Stimulated activated CD8-positive, alpha-beta memory T cell treated with anti-CD3 and anti-CD28 coated beads, Interleukin-12 subunit alpha, Interleukin-12 subunit beta, amount 100 ng/mL, for 1 hour (primary cell): ENCODE results near the gene HMCN2.

Experiments used
- DNase-seq: peaks from one replicate; pipeline ENCODE4 v3.0.0-alpha.2; 2020; ENCODE audit warnings: low read depth

Gene HMCN2

DNA sequence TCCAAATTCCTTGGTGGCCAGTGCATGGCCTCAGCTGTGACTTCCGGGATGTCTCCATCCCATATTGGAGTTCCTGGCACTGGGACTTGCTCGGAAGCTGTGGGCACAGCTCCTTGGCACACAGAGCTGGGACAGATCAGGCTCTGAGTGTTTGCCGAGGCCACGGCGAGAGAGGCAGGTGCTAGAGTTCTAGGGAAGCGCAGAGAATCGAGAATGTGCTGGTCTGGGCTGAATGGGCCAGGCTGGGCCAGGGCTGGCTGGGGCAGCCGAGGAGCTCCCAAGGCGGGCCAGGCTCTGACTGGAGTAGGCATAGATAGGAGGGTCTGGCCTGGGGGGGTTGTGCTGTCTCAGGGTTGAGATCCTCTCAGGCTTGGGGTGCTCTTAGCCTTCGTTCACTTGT is 45.4 kb downstream of the HMCN2 start:
- DNase-seq, result no peak

DNA sequence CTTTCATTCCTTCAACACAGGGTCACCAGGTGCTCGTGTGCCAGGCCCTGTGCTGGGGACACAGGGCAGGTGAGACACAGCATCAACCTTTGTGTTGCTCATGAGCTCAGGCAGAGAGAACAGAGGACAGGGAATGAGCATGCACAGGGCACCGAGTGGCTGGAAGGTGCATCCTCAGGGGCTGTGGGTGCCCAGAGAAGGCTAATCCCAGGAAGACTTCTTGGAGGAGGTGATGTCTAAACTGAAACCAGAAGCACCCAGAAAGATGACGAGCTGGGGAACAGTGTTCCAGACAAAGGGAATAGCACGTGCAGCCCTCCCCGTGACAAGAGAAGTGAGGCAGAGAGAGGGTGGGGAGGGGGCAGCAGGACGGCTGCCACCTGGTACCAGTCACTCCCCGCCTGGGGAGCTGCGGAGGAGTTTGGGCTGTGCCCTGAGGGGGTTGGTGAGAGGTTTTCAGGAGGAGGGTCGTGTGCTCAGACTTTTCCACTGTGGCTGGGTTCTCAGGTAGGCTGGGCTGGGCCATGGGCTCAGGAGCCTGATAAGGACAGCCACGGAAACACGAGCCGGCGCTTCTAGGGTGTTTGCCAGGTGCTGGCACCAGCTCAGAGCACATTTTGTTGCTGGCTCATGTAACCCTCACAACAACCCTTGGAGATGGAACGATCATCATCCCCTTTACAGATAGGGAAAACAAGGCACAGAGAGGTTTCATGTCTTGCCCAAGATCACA is 46.0 kb downstream of the HMCN2 start:
- DNase-seq, result no peak

DNA sequence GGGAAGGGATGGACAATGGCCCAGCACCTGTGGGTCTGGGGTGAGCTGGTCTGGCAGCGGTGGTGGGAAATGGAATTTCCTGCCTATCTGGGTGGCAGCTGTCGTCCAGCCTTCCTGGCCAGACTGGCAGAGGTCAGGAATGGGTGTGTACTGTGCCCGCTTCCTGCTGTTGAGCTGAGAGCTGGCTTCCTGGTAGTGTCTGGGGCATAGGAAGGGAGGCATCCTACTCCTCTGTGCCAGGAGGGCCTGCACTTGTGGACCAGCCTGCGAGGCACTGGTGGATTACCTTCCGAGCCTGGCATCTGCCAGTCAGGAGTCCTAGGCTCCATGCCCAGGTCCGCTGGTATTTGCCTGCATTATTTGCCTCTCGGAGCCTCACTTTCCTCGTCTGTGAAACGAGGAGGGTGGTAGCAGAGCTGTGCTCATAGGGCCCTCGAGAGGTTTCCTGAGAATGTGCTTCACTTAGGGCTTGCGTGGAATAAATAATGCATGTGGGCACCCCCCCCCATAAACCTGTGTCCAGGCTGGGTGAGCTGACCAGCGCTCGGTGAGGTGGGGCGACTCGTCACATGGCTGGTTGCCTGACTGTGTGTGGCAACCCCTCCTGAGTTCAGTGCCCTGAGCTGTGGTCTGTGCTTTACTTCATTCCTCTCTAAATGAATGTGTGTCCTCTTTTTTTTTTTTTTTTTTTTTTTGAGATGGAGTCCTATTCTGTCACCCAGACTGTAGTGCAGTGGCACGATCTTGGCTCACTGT is 47.7 kb downstream of the HMCN2 start:
- no peak for DNase-seq

DNA sequence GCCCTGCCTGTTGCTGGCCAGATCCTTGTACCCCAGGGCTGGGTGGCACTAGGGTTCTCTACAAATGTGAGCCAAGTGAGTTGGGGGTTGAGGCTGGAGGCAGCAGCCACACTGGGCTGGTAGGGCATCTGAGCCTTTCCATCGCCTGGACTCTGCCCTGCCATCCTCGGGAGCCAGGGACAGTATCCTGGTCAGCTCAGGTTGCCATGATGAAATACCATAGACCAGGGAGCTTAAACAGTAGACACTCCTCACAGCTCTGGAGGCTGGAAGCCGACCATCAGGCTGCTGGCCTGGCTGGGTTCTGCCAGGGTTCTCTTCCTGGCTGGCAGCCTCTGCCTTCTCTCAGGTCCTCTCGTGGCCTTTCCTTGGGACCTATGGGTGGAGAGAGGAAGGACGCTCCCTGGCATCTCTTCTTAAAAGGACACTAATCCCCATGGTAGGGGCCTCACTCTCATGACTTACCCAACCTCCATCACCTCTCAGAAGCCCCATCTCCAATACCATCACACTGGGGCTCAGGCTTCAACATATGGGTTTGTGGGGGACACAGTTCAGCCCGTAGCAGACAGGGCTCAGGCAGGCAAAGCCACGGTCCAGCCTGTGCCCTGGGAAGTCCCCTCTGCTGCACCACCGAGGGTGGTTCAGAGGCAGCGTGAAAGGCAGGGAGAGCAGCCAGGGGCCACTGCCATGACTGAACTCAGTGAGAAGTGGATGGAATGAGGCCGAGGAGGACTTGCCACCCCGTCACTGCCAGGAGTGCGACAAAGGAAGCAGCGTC is 50.1 kb downstream of the HMCN2 start:
- DNase-seq, result no peak

DNA sequence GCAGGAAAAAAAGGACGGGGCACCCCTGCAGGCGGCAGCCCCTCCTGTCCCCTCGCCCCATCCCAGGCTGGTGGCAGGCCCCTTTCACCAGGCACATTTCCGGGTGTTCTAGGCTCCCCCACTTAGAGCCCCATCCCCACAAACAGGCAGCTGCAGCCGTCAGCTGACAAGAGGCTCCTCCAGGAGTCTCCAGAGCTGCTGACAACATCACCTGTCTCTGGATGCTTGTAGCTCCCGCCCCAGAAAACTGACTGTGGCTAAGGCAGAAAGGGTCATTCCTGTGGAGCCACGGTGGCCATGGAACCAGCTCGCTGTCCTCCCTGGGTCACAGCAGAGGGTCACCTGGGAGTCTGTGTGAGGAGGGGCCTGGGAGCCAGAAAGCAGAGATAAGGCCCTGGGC is 50.9 kb downstream of the HMCN2 start:
- no peak for DNase-seq

DNA sequence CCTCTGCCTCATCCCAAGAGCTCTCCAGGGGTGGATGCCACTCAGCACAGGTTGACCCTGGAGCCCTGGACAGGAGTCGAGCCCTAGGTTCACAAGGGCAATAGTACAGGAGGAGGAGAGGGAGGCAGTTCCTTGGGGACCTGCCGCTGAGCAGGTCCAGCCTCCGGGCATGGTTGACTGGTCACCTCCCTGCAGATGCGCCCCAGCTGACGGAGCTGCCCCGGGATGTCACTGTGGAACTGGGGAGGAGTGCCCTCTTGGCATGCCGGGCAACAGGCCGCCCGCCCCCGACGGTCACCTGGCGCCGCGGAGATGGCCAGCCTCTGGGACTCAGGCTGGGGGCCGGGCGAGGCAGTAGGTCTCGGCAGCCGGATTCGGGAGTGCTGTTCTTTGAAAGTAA is 53.7 kb downstream of the HMCN2 start:
- no peak for DNase-seq

DNA sequence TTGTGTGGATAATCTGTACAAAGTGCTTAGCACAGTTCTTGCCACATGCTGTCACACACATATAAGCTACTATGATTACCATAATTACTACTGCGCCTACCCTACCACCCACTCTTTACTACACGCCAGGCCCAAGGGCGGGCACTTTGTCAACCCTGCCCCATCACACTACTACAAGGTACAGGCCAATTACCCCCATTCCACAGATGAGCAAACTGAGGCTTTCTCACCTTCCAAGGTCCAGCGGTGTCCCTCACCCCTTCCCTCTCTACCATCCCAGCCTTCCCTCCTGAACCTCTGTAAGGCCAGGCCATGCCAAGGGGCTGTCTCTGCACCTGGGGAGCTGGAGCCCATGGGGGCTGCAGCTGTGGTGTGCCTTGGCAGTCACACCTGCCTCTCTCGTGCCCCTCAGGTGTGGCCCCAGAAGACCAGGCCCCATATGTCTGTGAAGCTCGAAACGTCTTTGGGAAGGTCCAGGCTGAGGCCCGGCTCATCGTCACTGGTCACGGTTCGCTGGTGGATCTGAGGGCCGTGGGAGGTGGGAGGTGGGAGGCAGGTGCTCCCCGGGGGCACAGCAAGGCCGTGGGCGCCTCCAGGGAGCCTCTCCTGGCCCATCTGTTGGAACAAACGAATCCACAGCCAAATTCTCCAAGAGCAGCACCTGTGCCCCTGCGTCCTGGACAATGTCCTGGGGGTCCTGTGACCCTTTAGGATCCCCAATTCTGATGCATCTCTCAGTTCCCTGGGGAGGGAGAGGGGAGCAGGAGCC is 54.6 kb downstream of the HMCN2 start:
- no peak for DNase-seq

DNA sequence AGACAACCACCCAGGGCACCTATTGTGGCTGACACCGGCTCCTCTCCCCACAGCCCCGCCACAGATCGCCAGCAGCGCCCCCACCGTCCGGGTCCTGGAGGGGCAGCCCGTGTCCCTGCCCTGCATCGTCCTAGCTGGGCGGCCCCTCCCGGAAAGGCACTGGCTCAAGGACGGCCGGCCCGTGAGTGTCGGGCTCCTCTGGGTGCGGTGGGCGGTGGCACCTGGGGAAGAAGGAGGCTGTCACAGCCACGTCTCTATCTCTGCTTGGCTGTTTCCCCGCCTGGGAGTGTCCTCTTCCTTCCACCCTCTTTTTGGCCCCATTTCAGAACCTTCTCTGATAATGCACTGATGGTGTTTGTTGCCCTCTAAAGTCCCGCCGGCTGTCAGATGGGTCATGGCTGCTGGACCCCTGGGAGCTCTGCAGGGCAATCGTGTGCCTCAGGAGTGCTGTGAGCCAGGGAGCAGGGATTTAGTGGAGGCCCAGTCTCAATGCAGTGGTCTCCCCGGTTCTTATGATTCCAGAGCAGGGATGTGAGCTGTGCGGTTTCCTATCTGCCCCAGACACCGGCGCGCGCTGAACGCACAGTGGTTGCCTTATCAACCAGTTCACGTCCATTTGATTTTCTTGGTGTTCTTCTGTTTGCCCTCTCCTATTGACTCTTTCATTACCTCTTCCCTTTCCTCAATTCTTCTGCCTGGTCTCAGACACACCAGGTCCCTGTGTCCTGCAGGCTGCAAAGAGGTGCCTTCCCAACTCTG is 55.3 kb downstream of the HMCN2 start:
- DNase-seq, result no peak

DNA sequence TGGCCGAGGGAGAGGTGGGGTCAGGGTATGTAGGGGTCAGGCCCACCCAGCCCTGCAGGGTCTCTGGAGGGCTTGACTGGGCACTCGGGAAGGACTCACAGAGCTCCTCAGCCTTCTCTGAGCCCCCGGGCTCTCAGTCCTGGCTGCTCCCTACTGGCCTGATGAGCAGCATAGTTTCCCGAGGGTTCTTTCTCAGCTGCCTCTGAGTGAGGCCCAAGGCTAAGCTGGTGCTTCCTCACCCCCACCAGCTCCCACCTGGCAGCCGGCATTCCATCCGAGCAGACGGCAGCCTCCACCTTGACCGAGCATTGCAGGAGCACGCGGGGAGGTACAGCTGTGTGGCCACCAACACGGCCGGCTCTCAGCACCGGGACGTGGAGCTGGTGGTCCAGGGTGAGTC is 56.0 kb downstream of the HMCN2 start:
- DNase-seq, result no peak

DNA sequence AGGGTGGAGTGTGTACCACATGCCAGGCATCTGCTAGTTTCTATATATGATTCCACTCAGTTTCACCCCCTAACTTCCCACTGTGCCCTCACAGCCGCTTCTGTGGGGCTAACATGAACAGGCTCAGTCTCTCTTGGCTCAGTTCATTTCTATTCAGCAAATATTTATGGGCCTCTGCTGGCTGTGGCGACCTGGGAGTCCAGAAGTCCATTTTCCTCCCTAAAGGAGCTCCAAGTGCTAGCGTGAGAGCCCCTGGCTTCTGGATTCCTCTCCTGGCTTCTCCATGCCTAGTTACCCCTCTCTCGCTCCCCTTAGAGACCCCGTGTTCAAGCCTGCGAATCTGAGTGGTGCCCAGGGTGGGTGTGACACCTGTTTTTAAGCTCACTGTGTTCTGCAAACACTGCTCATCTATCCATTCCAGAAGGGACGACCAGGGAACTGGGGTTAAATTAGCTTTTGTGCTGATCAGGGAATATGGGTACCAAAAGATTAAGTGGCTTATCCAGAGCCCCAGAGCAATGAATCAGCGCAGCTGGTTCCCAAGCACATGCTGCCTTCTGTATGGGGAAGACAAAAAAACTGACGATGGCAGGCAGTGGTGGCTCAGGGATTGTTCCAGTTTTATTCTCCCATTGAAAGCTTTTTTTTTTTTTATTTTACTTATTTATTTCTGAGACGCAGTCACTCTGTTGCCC is 57.6 kb downstream of the HMCN2 start:
- DNase-seq, result no peak

DNA sequence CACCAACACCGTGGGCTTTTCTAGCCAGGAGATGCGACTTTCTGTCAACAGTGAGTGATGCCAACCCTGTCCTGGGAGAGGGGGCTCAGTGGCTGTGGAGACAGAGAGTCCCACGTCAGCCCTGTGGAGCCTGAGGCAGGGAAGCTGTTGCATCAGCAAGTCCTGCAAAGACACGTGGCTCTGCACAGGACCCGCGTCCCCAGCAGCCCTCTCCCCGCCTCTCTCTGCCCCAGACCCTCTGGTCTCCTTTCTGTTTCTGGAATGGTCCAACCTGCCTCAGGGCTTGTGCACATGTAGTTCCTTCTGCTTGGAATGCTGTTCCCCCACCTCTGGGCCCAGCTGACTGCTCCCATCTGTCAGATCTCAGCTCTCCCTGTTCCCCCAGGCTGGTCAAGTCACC is 60.4 kb downstream of the HMCN2 start:
- DNase-seq, result no peak

DNA sequence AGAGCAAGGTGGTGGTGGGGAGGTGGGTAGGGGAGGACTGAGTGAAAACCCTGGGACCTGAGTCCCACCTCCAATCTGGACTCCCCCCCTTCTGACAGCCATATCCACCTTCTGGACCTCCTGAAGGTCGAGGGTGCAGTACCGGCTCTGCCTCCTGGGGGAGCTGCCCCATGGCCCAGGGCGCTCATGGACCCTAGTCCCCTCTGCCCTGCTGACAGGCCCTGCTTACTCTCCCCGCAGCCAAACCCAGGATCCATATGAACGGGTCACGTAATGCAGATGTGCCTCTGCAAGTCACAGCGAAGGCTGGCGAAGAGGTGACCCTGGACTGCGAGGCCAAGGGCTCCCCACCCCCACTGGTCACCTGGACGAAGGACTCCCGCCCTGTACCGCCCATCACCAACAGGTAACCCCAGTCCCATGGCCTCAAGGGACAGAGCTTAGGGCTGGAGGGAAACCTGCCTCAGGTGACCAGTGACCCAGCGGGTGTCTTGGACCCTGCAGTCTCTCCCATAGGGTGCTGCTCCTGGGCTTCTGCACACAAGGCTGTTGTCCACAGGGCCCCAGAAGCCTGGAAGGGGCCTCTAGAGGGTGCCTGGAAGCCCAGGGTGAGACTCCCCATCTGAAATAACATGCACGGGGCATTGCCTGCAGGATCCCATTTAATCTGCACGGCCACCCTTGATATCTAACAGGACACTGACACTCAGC is 61.7 kb downstream of the HMCN2 start:
- no peak for DNase-seq

DNA sequence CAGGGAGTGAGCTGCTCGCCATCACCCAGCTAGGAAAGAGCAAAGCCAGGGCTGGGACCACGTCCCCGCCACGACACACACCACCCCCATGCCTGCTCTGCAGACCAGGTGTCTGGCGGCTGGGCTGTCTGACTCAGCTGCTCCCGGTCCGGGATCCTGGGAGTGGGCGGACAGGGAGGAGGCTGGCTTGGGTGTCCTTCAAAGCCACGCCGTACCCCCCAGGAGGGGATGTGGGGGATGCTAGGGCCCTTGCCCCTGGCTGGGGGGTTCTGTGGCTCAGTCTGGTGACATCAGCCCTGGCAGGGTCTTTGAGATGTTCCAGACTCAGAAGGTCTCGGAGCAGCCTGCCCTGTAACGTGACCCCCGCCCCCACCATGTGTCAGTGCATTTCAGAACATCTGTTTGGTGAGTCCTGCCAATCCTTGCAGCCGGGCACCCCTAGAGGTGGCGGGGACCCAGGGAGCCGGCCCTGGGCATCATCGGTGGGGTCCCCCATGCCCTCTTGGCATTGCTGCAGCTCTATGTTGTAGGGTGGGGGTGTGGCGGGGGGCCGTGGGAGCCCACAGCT is 62.3 kb downstream of the HMCN2 start:
- no peak for DNase-seq

DNA sequence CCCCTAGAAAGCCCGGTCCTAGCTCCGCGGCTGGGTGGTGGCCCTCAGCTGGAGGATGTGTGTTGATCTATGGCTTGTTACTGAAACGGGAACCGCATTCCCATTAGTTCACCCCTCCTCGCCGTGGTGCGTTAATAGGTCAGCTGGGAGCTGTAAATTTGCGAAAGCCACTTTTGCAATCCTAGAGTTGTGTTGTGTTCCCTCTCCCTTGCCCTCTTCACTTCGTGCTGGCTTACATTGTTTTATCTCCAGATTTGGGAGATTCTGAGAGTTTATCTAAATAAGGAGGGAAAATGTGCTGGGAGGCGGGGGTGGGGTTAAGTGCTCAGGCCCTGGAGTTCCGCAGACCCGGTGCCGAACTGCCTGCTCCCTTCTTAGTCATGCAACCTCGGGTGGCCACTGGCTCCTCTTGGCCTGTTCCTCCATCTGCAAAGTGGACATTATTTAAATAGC is 62.8 kb downstream of the HMCN2 start:
- no peak for DNase-seq

DNA sequence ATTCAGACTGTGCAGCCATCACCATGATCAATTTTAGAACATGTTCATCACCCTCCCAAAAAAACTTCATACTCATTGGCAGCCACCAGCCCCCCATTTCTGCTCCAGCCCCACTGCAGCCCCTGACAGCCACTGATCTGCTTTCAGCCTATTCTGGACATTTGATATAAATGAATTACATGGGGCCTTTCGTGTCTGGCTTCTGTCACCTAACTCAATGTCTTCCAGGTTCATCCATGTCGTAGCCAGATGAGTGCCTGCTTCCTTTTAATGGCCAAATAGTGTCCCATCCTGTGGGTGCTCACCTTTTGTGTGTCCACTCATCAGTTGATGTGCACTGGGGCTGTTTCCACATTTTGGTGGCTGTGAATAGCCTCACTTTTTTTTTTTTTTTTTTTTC is 63.5 kb downstream of the HMCN2 start:
- DNase-seq, result no peak

DNA sequence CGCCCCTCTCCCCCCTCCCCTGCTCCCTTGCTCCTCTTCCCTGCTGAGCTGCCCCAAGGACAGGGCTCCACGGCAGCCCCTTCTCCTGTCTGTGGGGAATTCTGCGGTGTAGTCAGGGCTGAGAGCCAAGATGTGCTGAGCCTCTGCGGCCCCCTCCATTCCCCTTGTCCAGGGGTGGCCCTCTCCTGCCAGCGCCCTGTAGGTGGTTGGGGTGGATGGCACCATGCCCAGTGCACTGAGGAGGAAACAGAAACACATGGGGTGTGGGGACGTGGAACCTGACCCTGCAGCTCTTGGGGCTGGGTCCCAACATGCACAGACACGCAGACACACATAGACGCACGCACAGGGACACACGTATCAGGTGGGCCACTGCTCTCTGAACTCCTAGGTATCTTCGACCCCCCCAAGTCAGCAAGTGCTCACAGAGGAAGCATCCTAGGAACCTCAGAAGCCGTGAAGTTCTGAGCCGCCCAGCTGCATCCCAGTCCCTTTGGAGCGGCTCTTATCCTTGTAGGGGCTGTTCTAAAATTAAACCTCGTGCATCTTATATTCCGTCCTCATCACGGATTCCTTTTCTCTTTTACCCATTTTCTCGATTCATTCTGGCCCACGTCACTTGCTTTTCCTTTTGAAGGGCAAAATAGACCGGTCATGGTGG is 64.8 kb downstream of the HMCN2 start:
- no peak for DNase-seq

DNA sequence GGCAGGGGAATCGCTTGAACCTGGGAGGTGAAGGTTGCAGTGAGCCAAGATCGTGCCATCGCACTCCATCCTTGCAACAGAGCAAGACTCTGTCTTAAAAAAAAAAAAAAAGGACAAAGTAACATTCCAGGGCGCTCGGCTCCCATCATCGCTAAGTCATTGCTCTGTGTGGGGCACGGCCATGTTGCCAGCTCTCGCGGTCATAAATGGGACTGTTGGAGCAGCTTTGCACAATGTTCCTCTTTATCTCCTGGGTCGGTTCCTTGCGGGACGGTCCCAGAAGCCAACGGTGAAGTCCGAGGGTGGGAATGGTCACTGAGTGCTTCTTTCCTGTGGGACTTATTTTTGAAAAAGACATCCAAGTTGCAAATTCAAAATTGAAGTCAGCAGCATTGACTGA is 65.5 kb downstream of the HMCN2 start:
- DNase-seq, result no peak

DNA sequence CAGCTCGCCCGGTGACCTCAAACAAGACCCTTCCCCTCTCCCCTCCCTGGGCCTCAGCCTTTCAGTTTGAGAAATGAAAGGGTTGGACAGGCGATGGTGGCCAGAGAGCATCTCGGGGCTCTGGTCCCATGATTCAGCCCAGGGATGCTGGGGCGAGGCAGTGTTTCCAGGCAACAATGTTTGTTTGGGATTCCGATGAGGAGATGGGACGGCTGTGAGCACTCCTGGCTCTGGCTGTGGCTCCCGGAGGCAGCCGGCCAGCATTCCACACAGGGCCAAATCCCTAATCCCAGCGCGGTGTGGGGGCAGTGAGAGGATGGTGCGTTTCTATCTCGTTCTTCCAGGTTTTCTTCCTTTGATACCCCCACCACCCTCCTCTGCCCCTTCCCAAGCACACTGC is 66.0 kb downstream of the HMCN2 start:
- no peak for DNase-seq

DNA sequence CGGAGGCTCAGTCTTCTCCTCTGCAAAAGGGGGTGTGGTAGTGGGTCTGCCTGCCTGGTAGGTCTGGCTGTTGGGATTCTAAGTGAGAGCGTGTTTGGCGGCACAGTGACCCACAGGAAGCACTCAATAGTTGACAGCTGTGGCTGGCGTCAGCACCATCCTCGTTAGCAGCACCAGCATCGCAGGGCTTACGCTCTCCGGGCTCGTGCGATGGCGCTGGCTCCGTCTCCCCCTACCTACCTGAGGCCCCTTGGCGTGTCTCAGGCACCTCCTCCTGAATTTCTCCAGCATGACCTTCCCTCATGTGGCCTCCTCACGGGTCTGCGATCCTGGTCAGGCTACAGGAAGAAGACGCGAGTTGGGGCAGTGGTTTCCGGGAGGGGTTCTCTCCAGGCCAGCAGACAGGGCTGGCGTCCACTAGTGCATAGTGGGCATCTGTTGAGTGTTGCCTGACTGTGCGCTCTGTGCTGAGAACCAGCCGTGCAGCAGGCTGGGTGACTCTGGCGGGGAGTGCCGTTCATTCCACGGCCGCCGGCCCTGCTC is 66.9 kb downstream of the HMCN2 start:
- DNase-seq, result no peak
